ES-I3 (cell line): Measurements from ENCODE around the gene SLIT3.

ENCODE experiments used
- H3K36me3 ChIP-seq: 2 replicates; pipeline ENCODE4 v1.6.1; 2013; ENCODE audit warnings: mild to moderate bottlenecking, low read length, control low read depth, moderate library complexity; ENCODE audit not compliant: insufficient read depth
- H3K4me1 ChIP-seq: 2 replicates; pipeline ENCODE4 v1.6.1; 2013; ENCODE audit warnings: mild to moderate bottlenecking, control low read depth, low read length; ENCODE audit not compliant: insufficient read depth
- H3K9ac ChIP-seq: 2 replicates; pipeline ENCODE4 v1.6.1; 2013; ENCODE audit warnings: low read depth, mild to moderate bottlenecking, low read length, moderate library complexity
- H3K9me3 ChIP-seq: 2 replicates; pipeline ENCODE4 v1.6.1; 2013; ENCODE audit warnings: mild to moderate bottlenecking, low read length, moderate library complexity; ENCODE audit not compliant: control insufficient read depth, insufficient read depth

SLIT3 gene

DNA sequence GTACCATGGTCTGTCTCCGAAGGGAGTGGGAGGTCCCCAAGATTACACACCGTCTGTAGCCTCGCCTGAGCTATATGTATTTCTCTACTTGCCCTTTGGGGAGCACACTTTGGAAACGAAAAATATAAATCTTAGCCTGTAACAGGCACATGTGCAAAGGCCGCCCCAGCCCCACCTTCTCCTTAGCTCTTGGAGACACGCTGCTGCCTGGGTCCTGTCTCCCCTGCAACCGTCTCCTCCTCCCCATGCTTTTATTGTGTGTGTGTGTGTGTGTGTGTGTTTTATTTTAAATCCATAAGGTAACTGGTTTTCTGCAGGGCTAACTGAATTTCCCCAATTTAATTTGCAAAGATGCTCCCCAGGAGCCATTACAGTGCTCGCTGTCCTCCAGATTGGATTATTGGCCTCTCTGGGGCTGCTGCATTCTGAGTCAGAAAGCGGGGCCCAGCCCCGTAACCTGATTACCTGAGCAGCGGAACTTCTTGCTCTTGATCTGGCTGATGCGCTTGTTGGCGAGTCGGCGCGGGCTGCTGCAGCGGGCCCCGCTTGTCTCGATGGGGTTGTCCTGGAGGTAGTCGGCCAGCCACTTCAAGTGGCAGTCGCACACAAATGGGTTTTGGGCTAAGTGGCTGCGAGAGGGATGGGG is 528.5 kb downstream of the SLIT3 start:
- Histone ChIP-seq H3K9ac (no peak overlapping the region), H3K4me1 (no peaks in the 10 kb centered on the region), H3K36me3 (no peaks in the 10 kb centered on the region), H3K9me3 (peaks cover 9% of the 10 kb centered on the region; the same call in 1 of the 2 replicates)

DNA sequence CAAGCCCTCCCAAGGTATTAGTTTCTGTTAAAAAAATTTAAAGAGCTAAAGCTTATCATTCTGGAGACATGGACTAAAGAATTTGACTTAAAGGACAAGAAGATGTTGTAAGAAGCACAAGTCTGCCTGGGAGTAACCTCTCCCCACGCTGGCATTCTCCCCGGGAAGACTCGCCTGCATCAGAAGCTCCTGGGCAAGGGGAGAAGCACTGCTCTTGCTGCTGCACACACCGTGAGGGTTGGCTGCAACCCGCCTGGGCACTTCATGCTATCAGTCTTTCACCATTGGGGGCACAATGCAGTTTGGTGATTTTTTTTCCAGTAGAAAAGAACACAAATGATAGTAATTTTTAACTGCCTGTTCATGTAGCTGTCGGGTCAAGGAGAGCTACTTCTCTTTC is 529.3 kb downstream of the SLIT3 start:
- H3K4me1 ChIP-seq: no peaks in the 10 kb centered on the region
- peaks cover 9% of the 10 kb centered on the region; the same call in 1 of the 2 replicates for H3K9me3 ChIP-seq
- H3K36me3 ChIP-seq: no peaks in the 10 kb centered on the region
- no peak overlapping the region for H3K9ac ChIP-seq

DNA sequence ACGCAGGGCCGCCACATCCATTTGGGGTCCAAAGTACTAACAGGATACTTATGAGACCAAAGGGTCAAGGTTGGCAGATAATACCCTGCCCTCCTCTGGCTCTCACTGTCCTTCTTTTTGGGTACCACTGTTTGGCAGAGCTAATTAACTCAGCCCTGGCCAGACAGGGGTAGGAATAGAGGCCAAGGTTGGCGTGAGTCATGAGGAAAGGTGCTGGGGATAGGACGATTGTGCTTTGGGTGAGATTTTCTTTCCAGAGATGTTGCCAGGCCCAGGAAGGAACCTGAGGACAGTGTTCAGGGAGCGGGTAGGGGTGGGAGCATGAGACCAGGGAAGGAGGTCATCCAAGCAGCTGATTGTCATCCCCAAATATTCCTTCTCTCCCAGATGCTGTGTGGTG is 529.9 kb downstream of the SLIT3 start:
- Histone ChIP-seq H3K4me1 (no peaks in the 10 kb centered on the region), H3K36me3 (no peaks in the 10 kb centered on the region), H3K9me3 (peaks cover 9% of the 10 kb centered on the region; the same call in 1 of the 2 replicates), H3K9ac (no peak overlapping the region)

DNA sequence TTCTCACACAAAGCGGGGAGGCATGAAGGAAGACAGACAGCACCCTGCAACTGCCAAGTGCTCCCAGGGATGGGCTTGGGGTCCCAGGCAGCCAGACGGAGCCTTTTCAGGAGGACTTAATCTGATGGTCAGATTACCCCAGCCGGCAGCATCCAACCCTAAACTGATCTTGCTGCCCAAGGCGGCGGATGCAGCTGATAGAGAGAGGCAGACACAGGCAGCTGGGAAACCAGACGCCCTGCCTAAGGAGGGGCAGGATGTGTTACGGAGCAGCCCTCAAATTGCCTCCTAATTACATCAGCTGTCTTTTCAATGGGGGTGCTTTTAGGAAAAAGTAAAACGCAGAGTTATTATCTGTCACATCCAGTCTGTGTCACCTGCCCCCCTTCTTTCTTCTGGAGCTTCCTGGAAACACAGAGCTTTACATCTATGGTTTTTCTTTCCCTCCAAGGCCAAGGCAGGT is 530.9 kb downstream of the SLIT3 start:
- Histone ChIP-seq H3K9ac (no peak overlapping the region), H3K36me3 (no peaks in the 10 kb centered on the region), H3K4me1 (no peaks in the 10 kb centered on the region), H3K9me3 (peaks cover 9% of the 10 kb centered on the region; the same call in 1 of the 2 replicates)

DNA sequence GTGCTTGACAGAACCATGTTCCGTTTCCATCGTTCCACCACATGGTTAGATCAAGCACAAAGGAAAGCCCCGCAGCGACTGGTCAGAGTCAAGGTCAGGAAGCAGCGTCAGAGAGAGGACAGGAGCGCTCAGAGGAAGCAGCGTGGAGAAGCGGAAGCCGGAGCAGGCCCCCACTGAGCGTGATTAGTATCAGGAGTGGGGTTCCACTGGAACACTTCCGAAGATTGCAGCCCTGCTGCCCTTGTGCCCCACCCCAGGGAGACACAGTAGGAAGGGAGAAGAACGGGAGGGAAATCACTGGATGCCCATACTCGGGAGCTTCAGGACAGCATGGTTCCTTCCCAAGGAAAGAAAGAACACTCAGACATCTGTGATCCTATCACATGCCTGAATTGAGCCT is 532.8 kb downstream of the SLIT3 start:
- Histone ChIP-seq H3K4me1 (no peaks in the 10 kb centered on the region), H3K9ac (no peak overlapping the region), H3K9me3 (peaks cover 9% of the 10 kb centered on the region; the same call in 1 of the 2 replicates), H3K36me3 (no peaks in the 10 kb centered on the region)

DNA sequence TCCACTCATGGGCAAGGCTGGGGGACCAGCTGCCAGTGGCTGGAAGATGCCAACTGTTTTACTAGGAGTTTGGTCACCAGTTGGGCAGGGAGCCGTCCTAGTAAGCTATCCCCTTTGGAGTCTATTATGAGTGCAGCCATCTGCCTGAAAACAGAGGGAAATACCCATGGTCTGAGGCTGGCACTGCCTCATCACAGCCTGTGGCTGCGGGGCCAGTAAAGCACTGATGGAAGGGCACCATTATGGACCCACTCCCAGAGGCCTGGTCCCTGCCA is 534.6 kb downstream of the SLIT3 start:
- Histone ChIP-seq H3K9ac (no peak overlapping the region), H3K4me1 (no peaks in the 10 kb centered on the region), H3K9me3 (peaks cover 9% of the 10 kb centered on the region; the same call in 1 of the 2 replicates), H3K36me3 (no peaks in the 10 kb centered on the region)

DNA sequence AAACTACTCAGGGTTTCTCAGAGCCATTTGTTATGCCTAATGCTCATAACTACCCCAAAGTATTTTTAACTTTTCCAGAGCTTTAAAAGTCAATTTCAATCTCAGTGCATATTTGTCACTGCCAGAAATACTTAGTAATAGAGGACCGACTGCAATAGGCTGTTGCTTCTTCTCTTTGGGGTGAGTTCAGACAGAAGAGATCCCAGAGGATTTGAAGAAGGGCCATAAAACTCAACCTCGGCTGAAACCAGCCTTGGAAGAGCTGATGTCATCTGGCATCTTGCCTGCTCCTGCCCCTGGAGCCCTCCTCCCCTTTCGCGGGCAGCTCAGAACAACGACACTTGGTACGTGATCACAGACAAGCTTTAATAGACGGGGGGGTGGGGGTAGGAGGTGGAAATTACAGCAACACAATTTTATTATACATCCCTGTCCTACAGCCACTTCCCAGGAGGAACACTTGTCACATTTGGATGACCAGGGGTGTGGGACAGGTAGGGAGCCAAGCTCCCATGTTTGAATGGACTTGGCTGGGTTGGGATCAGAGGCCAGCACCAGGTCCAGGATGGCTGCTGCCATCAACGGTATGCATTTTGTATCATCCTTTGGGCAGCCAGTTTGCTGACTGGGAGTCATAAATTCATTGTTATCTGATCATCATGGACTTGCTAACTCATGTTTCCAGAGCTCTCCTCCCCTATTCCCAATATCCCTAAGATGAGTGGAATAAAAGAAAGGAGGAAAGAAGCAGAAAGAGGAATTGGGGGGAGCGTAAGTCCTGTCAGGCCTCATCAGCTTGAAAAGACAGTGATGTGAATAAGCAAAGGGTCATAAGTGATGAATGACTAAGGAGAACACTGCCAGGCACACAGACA is 535.2 kb downstream of the SLIT3 start:
- no peaks in the 10 kb centered on the region for H3K4me1 ChIP-seq
- H3K9me3 ChIP-seq: peaks cover 9% of the 10 kb centered on the region; the same call in 1 of the 2 replicates
- H3K9ac ChIP-seq: no peak overlapping the region
- no peaks in the 10 kb centered on the region for H3K36me3 ChIP-seq

DNA sequence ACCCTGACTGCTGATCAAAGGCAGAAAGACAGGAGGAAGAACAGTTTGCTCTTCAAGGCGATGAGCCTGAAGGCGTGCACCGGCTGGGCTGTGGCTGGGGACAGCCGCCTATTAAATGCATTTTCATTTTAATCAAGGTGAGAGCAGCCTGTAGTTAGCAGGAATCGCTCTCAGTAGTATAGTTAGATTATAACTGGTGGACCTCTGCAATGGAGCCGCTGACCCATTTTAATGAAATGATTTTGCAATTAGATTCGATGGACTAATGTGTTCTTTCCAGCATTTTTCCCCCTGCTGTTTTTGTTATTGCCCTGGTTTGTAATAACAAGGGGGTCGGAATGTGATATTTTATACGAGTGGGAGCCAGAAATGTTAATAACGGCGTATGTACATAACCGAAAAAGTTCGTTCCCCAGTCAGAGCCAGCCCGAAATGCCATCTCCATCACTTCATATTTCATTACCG is 535.8 kb downstream of the SLIT3 start:
- no peak overlapping the region for H3K9ac ChIP-seq
- H3K9me3 ChIP-seq: peaks cover 9% of the 10 kb centered on the region; the same call in 1 of the 2 replicates
- no peaks in the 10 kb centered on the region for H3K4me1 ChIP-seq
- no peaks in the 10 kb centered on the region for H3K36me3 ChIP-seq

DNA sequence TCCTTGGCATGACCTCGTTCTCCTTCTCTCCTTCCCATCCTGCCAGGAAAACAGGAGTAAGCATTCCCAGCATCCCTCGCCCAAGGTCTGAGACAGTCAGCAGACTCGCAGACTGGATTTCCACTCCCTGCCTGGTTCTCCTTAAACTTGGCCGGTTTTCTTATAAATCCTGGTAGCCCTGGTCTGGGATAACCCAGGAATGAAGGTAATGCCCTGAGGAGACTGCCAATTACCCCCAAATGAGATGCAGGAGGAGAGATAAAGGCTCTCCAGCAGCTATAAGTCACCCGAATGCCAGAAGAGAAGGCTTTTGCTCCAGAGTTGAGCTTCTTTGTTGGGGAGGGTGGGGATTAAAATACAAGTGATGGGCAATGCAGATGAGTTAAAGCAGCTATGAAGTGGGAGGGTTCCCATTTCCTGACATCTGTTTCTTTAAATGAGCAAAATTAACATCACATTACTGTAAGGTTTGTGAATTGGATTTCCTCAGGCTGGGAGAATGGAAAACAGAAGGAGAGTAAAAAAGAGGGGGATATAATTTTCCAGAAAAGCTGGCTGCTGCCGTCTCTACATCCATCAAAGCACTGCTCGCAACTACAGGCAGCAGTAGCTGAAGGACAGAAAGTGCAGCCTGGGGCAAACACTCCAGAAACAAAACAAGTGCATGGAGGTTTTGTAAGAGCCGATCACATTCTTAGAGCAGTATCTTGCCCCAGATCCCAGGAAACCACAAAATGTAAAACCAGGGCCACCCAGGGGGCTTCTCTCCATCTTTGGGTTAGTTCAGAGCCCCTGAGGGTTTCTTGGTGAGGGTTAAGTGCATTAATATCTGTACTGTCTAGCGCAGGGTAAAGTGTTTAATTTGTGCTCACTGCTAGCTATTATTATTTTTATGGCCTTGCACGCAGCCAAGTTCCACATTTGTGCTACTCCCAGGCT is 544.2 kb downstream of the SLIT3 start:
- Histone ChIP-seq H3K36me3 (no peaks in the 10 kb centered on the region), H3K9me3 (no peaks in the 10 kb centered on the region), H3K4me1 (peaks cover 9% of the 10 kb centered on the region), H3K9ac (no peak overlapping the region)

DNA sequence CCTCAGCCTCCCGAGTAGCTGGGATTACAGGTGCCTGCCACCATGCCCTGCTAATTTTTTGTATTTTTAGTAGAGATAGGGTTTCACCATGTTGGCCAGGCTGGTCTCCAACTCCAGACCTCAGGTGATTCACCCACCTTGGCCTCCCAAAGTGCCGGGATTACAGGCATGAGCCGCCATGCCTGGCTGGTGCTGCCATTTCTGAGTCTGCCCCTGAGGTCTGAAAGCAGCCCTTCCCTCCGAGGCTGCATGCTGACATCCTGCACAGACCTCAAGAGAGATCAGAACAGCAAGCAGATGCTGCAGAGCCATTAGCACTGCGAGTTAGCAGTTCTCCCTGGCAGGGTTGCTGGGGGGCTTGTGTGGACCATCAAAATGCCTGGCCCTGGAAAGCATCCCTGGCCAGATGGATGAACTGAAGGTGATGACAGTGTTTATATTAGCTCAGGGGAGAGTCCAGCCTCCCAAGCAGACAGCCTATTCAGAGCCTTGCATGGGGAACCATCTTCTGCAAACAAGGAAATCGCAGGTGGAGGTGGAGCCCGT is 545.3 kb downstream of the SLIT3 start:
- H3K4me1 ChIP-seq: peaks cover 9% of the 10 kb centered on the region
- no peaks in the 10 kb centered on the region for H3K9me3 ChIP-seq
- H3K9ac ChIP-seq: no peak overlapping the region
- no peaks in the 10 kb centered on the region for H3K36me3 ChIP-seq

DNA sequence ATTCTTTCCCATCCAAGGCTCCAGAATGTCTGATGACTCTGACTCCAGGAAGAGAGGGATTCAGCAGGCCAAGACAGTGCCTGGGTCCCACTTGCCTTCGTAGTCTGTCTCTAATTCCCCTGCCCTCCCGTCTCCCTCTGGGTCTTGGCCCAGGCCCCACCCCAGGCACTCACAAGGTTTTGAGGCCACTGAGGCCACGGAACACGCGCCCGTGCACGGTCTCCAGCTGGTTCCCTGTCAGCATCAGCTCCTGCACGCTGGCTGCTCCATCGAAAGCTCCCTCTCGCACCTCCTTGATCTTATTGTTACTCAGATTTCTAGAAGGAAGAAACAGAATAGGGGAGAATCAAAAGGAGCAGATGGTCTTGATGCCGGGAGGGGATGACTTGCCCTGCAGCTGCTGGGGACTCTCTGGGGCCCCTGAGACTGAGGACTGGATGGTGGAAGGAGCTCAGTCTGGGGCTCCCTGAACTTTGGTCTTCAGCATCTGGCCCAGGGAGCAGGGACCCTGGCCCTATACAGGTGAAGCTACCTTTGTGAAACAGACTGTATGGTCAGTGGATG is 547.2 kb downstream of the SLIT3 start:
- H3K36me3 ChIP-seq: no peaks in the 10 kb centered on the region
- H3K9me3 ChIP-seq: no peaks in the 10 kb centered on the region
- H3K4me1 ChIP-seq: peaks cover 9% of the 10 kb centered on the region
- no peak overlapping the region for H3K9ac ChIP-seq

DNA sequence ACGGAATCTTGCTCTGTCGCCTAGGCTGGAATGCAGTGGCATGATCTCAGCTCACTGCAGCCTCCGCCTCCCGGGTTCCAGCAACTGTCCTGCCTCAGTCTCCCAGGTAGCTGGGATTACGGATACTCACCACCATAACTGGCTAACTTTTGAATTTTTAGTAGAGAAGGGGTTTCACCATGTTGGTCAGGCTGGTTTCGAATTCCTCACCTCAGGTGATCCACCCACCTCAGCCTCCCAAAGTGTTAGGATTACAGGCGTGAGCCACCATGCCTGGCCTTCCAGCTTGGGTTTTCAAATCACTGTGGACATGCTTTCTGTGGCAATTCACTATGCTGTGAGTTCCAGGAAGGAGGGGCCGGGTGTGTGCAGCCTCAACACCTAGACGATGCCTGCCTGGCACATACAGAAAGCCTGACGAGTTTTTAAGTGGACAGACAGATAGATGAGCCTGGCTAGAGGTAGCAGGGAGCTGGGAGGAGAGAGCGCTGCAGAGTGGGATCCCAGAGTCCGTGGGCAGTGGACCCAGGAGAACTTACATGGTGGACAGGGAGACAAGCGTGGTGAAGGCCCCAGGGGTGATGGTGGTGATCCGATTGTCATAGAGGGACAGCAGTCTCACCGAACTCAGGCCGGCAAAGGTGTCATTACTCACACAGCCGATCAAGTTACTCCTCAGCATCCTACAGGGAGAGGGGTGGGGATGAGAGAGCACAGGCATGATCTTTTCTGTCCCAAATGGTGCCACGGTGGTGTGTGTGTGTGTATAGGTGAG is 548.3 kb downstream of the SLIT3 start:
- no peaks in the 10 kb centered on the region for H3K9me3 ChIP-seq

DNA sequence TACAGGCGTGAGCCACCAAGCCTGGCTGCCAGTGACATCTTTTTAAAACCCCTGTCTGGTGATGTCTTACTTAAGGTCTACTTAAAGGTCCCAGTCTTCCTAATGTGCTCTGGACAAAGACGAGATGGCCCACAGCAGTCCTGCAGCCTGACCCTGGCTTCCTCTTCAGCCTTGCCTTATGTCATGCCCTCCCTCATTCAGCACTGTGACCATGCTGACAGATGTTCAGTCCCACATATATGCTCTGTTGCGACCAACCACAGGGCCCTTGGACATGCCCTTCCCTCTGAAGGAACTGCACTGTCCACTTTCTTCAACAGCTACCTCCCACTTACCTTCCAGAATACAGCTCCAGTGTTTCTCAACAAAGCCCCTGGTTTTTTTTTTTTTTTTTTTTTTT is 548.9 kb downstream of the SLIT3 start:
- Histone ChIP-seq H3K9ac (no peak overlapping the region), H3K9me3 (no peaks in the 10 kb centered on the region), H3K36me3 (no peaks in the 10 kb centered on the region), H3K4me1 (peaks cover 7% of the 10 kb centered on the region)

More for the DNA sequence above, 548.3 kb downstream of the SLIT3 start:
- Histone ChIP-seq H3K36me3 (no peaks in the 10 kb centered on the region), H3K9ac (no peak overlapping the region), H3K4me1 (peaks cover 9% of the 10 kb centered on the region)
